ENCODE results near the gene MGST2. TPM values are rescaled to one million over a fixed set of nuclear protein-coding genes. Genes with fewer than 3 reads are reported as not detected.
"Not testable (repeated sequence)": the region's sequence is repeated elsewhere in the genome, so short reads cannot be mapped to it uniquely, and the experiment has no call there.

MGST2 gene
- total RNA-seq, 1 donor, result 3.6 TPM

- DNase-seq (ENCODE audit: low read depth), result no peak
- TF ChIP-seq CTCF (IDR thresholded peaks at IDR 0.05; ENCODE audit: insufficient read depth, low read length), result no peak
- peak overlapping the region; percentile 35 for H3K4me3 ChIP-seq (ENCODE audit: low read depth, low read length)
These were observed 32.4 kb upstream of the MGST2 start for GRCh38 chr4:139633195-139633594.

GRCh38 chr4:139633661-139634060, 32.0 kb upstream of the MGST2 start:
- H3K4me3 ChIP-seq (ENCODE audit: low read depth, low read length), result peak overlapping the region; percentile 35
- peak; percentile 74 for TF ChIP-seq CTCF (IDR thresholded peaks at IDR 0.05; ENCODE audit: insufficient read depth, low read length)
- DNase-seq (ENCODE audit: low read depth), result peak; percentile 57

- no peak for TF ChIP-seq CTCF (IDR thresholded peaks at IDR 0.05; ENCODE audit: insufficient read depth, low read length)
- no peak overlapping the region for H3K4me3 ChIP-seq (ENCODE audit: low read depth, low read length)
- no peak for DNase-seq (ENCODE audit: low read depth)
These were observed 29.7 kb upstream of the MGST2 start for GRCh38 chr4:139635966-139636365.

- H3K4me3 ChIP-seq (ENCODE audit: low read depth, low read length); DNase-seq (ENCODE audit: low read depth): not testable (repeated sequence)
These were observed 27.3 kb upstream of the MGST2 start for GRCh38 chr4:139638306-139638705.

GRCh38 chr4:139639654-139640053, 26.0 kb upstream of the MGST2 start:
- TF ChIP-seq CTCF (IDR thresholded peaks at IDR 0.05; ENCODE audit: insufficient read depth, low read length), result no peak
- no peak for DNase-seq (ENCODE audit: low read depth)

GRCh38 chr4:139641218-139641617, 24.4 kb upstream of the MGST2 start:
- H3K4me3 ChIP-seq (ENCODE audit: low read depth, low read length), result no peak overlapping the region
- peak; percentile 58 for DNase-seq (ENCODE audit: low read depth)
- no peak for TF ChIP-seq CTCF (IDR thresholded peaks at IDR 0.05; ENCODE audit: insufficient read depth, low read length)

More at GRCh38 chr4:139639654-139640053, 26.0 kb upstream of the MGST2 start:
- no peak overlapping the region for H3K4me3 ChIP-seq (ENCODE audit: low read depth, low read length)

GRCh38 chr4:139642364-139642763, 23.3 kb upstream of the MGST2 start:
- DNase-seq (ENCODE audit: low read depth), result peak; percentile 51
- no peak overlapping the region for H3K4me3 ChIP-seq (ENCODE audit: low read depth, low read length)
- TF ChIP-seq CTCF (IDR thresholded peaks at IDR 0.05; ENCODE audit: insufficient read depth, low read length), result no peak
